Lung microvascular endothelial cell (primary cell): Measurements from ENCODE around the gene FCHSD2. TPM values are rescaled to one million over a fixed set of nuclear protein-coding genes. Genes with fewer than 3 reads are reported as not detected.
A peak's percentile ranks its signal among the peaks of the same experiment; 100 is the strongest.

ENCODE experiments used
- DNase-seq, 2 donors: peaks; one replicate each; pipeline versions ENCODE4 v3.0.0 to v3.0.0-alpha.2; 2010; ENCODE audit warnings: low read depth in 2 of 2
- total RNA-seq: library from RNA; depleted of rRNA; stranded (reverse); fragments of >200 nt; gene quantifications from 2 replicates; pipeline ENCODE4 v1.2.1, GENCODE V29; 2014

Gene FCHSD2
- total RNA-seq, result 13.7 and 15.9 TPM in 2 replicates

DNA sequence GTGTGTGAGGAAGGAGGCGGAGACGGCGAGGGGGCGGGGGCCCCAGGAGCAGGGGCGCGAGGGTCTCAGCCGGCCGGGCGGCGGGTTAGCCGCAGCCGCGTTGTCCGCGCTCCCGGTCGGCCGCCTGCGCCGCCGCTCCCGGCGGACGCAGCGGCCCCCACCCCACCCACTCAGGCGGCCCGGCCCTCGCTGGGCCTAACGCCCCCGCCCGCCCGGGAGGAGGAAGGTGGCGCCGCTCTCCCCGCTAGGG lies at the start of gene FCHSD2:
TSS of gene FCHSD2 (minus strand) at position 191 of the 250 bp plus-strand sequence. CDS start 441 bp downstream, outside the sequence.
- no peak for DNase-seq

DNA sequence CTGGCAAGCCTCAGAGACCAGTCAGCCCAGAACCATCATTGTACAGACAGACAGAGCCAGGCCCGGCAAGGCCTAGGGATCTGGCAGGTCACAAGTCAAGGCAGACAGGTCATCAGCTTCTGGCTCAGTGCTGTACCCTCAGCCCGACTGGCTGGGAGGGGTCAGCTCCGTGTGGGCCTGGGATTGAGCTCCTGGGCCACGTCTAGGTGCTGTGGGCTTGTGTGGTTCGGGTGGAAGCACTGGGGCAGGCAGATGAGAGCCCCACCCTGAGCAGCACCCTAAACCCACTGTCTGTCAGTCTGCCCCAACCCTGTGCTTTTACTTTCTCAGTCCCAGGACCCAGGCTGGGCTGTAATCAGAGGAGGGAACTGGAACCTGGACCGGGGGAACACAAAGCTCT lies 49.0 kb upstream of the FCHSD2 start:
- DNase-seq, result no peak

DNA sequence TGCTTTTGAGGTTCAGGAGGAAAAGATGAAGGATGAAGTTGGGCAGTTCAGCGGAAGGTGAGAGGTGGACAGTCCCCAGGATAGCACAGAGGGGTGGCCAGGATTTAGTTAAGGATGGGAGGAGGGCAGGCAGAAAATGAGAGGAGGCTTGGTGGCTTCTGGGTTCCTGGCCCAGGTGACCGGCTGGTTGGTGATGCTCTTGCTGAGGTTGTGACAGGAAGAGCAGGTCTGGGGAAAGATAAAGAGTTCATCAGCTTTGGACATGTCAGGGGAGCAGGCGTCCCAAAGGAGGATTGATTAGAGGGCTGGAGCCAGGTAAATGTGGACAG lies 48.4 kb upstream of the FCHSD2 start:
- no peak for DNase-seq

DNA sequence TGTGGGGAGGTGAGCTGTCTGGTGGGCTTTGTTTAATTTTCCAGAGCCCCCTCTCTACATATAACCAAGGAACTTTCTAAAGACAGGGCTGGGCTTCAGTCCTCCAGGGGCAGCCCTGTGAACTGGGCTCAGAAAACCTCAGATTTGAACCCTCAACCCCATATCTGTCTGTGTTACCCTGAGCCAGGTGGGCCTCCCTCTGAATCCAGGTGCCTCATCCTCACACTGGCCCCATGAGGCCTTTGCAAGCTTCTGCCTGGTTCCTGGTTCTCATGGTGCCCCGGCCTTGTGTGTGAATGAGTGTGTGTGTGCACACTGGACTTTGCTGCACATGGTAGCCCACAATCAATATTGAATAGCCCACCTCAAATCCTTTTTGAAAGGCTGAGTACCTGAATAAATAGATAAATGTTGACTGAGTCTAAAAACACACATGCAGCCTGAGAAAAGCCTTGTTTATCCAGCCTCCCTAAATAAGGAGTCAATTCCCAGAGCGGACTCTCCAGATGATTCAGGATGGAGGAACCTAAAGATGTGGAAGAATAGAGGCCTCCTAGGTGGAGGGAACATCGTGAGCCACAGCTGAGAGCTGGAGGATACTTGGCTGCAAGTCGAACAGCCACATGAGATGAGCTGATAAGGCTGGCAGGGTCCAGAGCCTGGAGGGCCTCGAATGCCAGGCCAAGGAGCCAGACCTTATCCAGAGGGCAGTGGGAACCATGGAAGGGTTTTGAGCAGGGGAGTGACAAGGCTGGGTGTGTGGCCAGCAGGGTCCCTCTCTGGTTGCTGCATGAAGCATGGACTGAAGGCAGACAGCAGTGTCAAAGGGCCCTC lies 47.8 kb upstream of the FCHSD2 start:
- no peak for DNase-seq

DNA sequence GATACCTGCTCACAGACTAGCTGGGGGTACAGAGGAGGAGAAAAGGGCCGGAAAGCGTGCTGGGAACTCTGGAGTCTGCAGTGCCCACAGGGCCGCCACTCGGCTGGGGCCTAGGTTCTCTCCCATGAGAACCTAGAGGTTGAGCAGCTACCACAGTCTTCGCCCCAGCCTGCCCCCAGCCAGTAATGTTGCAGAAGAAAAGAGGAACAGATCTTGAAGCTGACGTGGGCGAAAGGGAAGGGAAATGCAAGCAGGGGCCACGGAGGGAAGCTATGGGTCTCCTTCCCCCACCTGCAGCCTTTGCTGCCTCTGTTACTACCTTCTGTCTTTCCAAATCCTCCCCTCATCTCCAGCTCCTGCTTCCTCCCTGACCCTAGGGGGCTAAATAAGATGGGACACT lies 47.2 kb upstream of the FCHSD2 start:
- no peak for DNase-seq

DNA sequence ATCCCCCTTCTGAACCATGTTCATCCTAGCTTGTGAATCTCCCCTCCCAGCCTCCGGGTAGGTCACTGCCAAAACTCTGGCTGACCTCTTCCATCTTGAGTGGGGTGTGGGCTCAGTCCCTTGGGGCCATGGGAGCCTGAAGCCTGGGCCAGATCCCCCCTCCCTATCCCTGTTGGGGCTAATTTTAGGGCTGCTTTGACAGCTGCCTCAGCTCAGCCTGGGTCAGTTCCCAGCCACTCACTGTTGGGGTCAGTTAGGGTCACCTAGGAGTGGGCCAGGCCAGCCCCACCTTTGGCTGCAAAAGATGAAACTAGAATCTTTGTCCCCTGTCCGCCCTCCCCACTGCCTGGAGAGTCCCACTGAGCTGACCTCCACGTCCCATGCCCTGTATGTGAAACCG lies 46.2 kb upstream of the FCHSD2 start:
- DNase-seq, result no peak

DNA sequence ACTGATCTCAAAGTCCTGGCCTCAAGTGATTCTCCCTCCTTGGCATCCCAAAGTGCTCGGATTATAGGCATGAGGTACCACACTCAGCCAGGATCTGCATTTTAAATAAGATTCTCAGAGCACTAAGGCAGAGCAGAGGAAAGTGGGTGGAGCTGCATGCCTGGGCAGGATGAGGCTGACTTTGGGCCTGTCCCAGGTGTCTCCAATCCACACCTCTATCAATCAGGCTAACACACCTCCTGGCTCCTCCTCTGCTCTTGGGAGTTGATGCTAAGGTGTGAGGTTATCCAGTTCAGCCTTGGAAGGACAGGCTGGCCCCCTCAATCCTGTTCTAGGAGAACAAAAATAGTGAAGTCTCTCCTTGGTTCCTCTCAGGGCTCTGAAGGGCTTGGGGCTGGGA lies 45.7 kb upstream of the FCHSD2 start:
- DNase-seq, result no peak

DNA sequence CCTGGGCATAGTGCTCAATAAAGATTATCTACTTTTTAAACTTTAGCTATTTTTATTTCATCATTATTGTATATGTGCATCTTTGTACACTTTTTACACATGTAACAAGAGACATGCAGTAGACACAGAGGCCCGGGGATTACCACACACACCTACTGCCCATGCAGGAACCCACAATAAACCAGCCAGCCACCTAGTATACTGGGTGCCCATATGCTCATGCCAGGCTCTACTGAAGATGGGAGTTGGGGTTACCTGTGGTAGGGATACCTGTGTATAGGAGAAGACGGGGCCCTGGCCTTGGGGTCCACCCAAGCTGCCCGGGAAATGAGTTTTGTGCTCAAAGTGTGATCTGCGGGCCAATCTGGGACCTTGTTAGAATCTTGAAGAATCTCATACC lies 44.8 kb upstream of the FCHSD2 start:
- DNase-seq, result no peak

DNA sequence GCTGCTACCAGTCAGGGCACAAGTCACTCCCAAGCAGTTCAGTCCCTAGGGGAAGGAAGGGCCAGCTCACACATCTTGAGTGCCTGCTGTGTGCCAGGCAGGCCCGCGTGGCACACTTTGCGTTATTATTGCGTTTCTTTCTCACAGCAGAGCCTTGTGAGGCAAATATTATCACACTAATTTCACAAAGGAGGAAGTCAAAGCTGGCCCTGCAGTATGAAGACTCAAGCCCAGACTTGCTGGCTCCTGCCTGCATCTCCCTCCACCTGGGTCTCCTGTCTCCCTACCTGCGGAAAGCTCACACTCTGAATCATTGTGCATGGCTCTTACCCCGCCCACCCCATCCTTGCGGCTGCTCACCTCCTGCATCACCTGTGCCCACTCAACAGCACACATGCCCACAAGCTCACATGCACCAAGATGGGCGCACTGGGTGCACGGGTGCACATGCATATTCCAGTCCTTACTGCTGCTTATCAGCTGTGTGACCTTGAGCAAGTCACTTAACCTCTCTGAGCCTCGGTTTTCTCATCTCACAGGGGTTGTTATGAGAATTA lies 44.3 kb upstream of the FCHSD2 start:
- DNase-seq, result no peak

DNA sequence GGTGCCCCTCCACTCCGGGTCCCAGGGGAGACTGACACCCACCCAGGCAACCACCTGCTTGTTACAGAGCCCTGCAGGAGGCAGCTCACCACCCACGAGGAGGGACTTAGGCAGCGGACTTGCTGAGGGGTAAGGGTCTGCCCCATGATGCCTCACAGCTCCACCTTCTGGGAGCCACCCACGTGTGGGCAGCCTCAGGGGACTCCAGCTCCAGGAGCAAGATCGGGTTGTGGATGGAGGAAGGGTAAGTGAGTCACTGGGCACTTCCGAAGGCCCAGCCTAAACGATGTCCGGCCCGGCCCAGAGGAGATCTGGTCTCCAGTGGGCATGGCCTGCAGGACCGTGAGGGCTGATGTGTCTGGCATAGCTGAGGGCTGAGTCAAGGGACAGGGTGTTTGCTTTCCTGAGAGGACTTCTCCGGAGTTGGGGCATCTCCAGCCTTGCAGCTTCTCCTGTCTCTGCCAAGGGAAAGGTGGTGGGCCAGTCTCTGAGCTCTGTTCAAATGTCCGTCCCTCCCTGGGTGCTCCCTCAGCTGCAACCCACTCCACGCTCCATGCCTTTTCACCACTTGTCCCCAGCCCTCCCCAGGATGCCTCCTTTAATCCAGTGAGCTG lies 43.7 kb upstream of the FCHSD2 start:
- peak in 1 of 2 donors; percentile 72 for DNase-seq

DNA sequence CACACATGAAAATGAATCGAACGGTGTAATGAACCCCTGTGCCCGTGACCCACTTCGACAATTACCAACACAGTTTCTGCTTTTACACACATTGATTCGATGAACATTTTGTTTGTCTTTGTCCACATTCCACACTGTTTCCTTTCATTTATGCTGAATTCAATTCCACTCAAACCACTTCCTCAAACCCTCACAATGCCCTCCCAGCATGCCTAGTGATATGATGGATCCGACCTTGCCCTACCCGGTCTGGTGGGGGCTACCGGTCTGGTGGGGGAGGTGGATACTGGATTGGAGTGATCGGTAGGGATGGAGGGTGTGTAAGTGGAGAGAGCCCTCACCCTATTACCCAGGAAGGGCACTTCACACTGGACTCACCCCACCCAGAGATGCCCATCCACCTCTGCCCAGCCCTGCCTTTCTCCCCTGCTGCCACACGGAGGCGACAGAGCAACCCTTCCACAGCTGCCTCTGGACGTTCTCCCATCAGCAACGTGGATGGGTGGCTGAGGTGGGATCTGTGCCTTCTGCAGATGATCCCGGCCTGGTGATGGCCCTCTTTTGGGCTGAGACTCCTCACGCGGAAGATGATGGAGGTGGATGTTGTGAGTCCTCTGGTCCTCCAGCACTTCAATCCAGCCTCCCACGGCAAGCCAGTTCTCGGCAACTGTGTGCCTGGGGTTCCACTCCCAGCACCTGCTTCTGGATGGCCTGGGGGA lies 43.0 kb upstream of the FCHSD2 start:
- DNase-seq, result peak; percentile 69 to 77

DNA sequence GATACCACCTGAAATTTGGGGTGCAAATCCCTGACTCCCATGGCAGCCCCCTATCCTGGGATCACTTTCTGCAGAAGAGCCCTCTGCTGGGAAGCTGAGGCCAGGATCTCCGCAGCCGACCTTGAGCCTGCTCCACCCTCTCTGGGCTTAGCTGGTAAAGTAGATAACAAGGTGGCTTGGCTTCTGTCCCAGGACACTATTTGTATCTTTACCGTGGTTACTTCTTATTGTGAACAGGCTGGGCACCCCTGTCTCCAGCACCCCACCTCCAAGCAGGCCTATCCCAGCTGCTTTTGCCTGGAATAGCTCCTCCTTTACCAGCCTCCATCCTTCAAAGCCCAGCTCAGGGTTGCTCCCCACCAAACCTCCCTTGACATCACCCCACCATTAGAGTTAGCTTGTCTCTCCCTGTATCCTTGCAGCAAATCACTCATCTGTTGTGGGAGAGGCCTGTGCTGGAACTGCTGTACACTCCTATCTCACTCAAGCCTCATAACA lies 40.8 kb upstream of the FCHSD2 start:
- DNase-seq, result no peak

DNA sequence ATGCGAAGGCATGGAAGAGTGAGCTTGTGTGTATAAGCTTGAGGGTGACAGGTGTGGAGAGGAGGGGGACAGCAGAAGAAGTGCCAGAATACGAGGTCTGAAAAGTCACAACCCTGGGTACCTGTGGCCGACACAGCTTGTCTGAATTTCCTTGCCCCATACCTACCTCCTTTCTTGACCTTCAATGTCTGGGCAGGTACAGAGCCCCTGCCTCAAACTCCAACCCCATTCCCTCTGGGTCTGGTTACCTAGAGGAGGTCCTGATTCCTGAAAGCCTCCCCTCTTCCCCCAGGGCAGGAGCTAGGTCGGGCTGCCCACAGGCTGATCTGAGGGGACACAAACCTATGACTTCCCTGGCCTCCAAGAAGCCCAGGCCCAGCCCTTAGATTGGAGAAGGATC lies 36.6 kb upstream of the FCHSD2 start:
- DNase-seq, result no peak

DNA sequence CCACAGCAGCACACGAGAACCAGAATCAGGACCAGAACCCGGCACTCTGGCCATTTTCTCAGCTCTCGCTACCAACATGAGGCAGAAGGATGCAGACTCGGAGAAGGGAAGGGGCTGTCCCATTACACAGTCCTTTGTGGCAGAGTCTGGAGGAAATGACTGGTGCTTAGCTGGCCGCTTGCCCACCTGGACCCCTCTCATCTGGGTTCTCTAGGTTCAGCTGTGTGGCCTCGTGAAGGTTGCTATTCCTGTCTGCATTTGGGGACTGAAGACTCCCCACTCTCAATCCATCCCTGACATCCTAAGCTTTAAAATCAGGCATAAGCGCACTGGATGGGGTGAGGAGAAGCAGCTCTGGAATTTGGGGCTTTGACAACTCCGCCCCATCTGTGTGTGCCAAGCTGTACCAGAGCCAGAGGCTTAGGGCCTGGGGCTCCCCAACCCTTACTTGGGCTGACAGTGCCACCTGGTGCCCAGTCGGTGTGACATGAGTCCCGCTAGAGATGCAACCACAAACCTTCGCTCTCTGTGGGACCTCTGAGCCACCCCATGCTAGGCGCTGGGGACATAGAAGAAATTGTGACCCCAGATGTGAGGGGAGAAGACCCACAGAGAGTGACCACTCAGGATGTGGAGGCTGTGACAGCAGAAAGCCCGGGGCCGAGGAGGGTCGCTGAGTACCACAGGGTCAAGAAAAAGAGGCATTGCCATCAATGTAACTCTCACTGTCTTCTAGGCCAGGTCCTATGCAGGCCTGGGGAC lies 35.8 kb upstream of the FCHSD2 start:
- DNase-seq, result peak; percentile 89 to 91

DNA sequence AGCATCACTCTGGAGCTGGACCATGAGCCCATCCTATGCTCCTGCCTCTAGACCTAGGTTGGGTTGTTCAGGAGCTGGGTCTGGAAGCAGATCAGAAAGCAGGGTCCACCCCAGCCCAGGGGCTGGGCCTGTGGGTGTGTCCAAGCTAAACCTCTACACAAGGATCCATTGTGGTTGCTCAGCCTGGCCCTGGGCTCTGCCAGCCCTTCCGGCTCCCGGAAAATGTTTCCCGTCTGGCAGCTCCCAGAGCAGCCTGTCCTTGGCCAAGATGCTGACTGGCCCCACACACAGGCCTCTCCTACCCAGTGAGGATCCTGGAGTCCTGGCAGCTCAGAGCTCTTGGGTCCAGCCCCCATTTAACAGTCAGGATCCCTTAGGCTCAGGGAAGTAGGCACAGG lies 35.3 kb upstream of the FCHSD2 start:
- DNase-seq, result peak; percentile 19 to 71

DNA sequence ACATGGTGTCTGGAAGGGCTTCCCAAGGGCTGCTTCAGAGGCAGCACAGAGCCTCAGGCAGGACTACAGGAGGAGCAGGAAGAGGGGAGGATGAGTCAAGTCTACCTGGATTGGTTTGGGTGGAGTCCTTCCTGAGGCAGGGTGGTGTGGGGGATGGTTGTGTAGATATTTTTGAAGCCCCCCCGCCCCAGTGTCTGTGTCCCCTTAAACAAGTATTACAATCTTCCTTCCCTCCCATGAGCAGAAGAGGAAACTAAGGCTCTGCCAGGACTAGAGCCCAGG lies 34.7 kb upstream of the FCHSD2 start:
- no peak for DNase-seq

DNA sequence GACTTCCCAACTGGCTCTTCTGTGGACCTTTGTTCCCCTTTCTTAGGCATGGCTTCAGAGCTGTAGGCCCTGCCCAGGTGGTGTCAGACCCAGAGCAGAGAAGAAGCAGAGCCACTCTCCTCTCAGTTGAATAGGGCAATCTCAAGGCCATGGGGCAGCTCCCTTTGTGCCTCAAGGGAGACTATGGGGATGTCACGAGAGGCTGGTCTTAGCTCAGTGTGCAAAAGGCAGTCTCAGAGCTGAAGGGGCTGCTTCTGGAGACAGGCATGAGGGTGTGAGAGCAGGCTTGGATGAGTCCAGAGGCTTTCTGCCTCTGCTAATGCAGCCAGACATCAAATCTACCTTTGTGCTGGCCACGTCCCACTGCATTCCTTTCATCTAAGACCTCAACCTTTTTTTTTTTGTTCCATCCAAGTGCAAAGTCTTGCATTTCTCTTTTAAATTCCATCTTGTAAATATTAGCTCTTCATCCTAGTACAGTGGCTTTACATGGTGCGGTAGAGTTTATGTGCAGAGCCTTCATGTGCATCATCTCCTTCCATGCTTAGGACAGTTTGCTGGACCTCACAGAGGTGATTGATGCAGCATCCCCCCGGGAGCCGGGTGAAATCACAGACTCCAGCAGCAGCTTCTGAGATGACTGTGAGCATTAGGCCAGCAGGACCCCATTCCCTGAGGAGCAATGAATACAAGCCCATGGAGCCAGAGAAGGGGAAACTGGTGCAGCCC lies 34.2 kb upstream of the FCHSD2 start:
- DNase-seq, result no peak

DNA sequence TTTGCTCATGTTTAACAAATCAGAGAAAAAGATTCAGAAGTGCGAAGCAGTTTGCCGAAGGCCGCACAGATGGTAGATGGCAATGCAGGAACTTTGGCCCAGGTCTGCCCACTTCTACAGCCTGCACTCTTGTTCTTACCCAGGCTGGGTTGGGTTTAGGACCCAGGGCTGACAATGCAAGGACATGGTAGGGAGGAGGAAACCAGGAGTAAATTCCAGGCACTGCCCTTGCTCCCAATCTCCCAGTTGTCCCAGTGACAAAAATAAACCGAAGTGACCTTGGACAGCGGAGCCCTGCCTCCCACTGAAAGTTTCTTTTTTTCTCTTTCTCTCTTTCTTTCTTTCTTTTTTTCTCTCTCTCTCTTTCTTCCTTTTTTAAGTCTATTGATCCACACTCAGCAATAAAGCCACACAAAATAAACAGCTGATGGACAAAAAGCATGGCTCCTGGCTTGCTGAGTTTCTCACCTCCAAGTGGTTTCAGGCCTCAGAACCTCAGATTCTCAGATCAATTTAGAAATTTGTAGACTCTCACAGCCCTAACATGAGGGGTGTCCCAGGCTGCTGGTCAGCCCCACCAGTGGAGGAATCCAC lies 33.5 kb upstream of the FCHSD2 start:
- DNase-seq, result peak in 1 of 2 donors; percentile 29

DNA sequence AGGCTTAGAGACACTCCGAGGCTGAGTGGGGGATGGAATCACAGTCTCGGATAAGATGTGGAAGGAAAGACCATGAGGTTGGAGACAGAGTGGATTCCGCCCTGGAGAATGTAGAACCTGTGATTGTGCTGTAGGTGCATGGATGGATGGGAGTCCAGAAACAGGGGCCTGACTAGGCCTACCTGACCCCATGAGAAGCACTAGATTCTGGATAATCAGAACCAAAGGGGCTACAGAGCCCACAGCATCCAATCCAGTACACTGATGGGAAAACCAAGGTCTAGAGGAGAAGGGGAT lies 32.3 kb upstream of the FCHSD2 start:
- DNase-seq, result no peak

DNA sequence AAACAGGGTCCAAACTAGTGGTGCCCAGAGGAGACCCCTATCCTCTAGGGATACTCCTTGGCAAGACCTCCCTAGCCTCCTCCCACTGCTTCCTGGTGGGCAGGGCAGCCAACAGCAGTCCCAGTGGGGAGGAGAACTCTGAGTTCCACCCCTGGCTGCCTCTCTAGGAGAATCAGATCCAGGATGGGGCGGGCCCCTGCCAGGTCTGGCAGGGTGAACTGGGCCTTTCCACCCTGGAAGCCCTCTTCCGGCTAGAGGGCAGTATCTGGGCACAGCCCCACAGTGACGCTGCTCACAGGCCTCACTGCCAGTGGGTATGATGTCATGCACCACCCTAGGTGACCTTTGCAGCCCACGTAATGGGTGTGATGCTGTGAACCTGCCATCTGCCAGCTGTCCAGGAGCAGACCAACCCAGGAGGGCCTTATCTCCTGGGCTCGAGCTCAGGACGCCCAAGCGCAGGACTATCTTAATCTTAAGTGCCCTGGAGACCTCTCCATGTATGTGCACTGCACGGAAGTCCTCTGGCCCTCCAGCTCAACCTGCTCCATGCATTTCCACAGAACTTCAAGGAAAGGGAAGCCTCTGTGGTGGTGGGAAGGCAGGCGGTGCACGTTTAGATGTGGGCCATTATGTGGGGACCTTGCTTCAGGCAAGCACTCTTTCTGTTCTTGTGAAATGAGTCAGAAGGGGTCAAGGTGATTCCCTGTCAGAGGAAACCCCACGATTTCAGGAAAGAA lies 31.8 kb upstream of the FCHSD2 start:
- peak in 1 of 2 donors; percentile 33 for DNase-seq
